Epidermal melanocyte (primary cell): ENCODE data around the gene SMIM7.
A peak's percentile ranks its signal among the peaks of the same experiment; 100 is the strongest.
"Not testable (repeated sequence)": the region's sequence is repeated elsewhere in the genome, so short reads cannot be mapped to it uniquely, and the experiment has no call there.

Experiments
- DNase-seq: peaks from one replicate; pipeline ENCODE4 v3.0.0; 2011; ENCODE audit warnings: low spot score; ENCODE audit not compliant: insufficient read length

Gene SMIM7

GRCh38 chr19:16659832-16660708 lies at the start of gene SMIM7:
Gene SMIM7, minus strand, starts transcription at chr19:16660144. Its CDS starts 34 bp downstream, at chr19:16660110.
- DNase-seq = peak; percentile 96

DNA sequence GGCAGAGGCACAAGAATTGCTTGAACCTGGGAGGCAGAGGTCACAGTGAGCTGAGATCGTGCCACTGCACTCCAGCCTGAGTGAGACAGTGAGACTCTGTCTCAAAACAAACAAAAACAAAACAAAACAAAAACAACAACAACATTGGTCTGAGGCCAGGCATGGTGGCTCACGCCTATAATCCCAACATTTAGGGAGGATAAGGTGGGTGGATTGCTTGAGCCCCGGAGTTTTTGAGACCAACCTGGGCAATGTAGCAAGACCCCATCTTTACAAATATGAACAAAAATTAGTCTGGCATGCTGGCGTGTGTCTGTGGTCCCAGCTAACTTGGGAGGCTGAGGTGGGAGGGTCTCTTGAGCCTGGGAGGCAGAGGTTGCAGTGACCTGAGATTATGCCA lies 43.7 kb upstream of the SMIM7 start:
- DNase-seq = no peak

- no peak for DNase-seq
Measured at GRCh38 chr19:16702123-16702522, 42.2 kb upstream of the SMIM7 start.

GRCh38 chr19:16698914-16699313 lies 39.0 kb upstream of the SMIM7 start:
- DNase-seq = no peak

- DNase-seq = no peak
Measured at GRCh38 chr19:16688084-16688483, 28.1 kb upstream of the SMIM7 start.

GRCh38 chr19:16684216-16684615 lies 24.3 kb upstream of the SMIM7 start:
- DNase-seq = no peak

- no peak for DNase-seq
Measured at GRCh38 chr19:16682539-16682938, 22.6 kb upstream of the SMIM7 start.

DNA sequence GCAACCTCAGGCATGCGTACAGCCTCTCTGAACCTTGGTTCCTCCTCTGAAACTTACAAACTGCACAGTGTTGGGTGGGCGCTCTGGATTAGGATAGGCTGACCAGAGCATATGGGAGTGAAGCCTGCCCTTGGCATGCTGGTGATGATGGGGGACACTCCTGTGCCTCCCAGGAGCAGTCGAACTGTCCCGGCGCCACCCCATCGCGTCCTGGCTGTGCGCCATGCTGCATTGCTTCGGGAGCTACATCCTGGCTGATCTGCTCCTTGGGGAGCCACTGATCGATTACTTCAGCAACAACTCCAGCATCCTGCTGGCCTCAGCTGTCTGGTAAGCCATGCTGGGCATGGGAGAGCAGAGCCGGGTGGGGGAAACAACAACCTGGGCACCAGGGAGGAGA lies 19.9 kb upstream of the SMIM7 start:
- no peak for DNase-seq

DNA sequence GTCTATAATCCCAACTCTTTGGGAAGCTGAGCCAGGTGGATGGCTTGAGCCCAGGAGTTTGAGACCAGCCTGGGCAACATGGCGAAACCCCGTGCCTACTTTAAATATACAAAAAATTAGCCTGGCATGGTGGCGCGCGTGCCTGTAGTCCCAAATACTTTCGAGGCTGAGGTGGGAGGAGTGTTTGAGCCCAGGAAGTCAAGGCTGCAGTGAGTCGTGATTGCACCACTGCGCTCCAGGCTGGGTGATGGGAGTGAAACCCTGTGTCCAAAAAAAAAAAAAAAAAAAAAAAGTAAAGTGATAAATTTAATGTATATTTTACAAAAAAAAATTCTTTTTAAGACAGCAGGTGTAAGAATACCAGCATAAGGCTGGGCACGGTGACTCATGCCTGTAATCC lies 18.6 kb upstream of the SMIM7 start:
- DNase-seq = no peak

GRCh38 chr19:16677055-16677454 lies 17.1 kb upstream of the SMIM7 start:
- DNase-seq = no peak

- DNase-seq = no peak
Measured at GRCh38 chr19:16676101-16676798, 16.3 kb upstream of the SMIM7 start.

DNA sequence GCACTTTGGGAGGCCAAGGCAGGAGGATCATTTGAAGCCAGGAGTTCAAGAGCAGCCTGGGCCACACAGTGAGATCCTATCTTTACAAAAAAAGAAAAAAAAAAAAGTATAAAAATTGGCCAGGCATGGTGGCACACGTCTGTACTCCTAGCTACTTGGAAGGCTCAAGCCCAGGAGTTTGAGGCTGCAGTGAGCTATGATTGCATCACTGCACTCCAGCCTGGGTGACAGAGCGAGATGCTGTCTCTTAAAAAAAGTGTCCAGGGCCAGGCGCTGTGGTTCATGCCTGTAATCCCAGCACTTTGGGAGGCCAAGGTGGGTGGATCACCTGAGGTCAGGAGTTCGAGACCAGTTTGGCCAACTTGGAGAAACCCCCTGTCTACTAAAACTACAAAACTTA lies 13.9 kb upstream of the SMIM7 start:
- DNase-seq = not testable (repeated sequence)

DNA sequence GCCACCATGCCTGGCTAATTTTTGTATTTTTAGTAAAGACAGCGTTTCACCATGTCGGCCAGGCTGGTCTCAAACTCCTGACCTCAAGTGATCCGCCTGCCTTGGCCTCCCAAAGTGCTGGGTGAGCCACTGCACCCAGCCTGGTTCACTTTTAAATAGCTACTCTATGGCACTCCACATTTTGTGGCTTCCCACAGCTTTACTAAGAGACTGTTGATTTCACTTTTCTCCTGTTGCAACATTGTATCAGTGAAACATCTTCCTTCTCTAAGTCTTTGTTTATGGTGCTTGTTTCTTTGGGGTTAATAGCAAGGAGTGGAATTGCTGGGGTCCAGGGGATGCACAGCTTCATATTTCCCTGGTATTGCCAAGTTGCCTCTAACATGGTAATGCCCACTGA lies 13.3 kb upstream of the SMIM7 start:
- DNase-seq = no peak

DNA sequence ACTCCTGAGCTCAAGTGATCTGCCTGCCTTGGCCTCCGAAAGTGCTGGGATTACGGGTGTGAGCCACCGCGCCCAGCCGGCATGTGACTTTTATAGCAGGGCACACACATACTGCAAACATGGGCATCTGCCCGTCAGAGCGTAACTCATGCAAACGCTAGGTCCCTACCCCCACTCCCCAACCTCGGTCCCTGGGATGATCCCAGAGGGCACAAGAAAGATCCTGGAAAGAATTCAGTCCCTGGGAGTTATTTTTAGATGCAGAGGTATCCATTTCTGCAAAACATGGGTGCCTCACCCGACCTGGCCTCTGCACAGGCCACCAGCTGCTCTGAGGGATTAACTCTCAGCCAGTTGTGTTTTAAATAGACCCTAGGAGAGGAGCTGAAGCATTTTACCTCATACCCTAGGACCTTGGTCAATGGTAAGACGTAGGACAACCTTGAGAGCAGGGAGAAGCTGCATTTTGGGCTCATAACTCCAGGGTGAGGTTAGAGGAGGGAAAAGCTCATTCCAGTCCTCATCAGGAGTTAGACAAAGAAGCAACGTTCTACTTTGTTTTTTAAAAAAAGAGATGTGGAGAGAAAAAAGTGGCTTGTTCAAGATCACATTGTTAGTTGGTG lies 11.8 kb upstream of the SMIM7 start:
- no peak for DNase-seq

DNA sequence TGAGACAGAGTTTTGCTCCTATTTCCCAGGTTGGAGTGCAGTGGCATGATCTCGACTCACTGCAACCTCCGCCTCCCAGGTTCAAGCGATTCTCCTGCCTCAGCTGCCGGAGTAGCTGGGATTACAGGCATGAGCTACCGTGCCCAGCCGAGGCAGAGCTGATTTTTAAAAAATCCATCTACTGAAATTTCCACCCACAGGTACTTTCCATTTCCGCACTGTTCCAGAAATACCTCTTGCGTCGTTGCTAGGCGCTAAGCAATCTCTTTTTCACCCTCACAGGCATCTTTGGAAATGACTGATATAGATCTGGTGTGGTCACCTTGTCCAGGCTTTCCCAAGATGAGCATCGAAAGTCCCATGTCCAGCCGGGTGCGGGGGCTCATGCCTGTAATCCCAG lies 10.3 kb upstream of the SMIM7 start:
- no peak for DNase-seq

- not testable (repeated sequence) for DNase-seq
Measured at GRCh38 chr19:16668702-16669101, 8.8 kb upstream of the SMIM7 start.

DNA sequence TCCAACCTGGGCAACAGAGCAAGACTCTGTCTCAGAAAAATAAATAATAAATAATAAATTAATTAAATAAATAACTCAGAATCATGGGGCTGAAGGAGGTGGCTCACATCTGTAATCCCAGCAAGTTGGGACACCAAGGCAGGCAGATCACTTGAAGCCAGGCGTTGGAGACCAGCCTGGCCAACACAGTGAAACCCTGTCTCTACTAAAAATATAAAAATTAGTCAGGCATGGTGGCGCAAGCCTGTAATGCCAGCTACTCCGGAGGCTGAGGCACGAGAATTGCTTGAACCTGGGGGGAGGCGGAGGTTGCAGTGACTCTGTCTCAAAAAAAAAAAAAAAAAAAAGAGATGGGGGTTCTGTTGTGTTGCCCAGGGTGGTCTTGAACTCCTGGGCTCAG lies 8.2 kb upstream of the SMIM7 start:
- no peak for DNase-seq

GRCh38 chr19:16661480-16662034 lies 1.6 kb upstream of the SMIM7 start:
- DNase-seq = no peak

DNA sequence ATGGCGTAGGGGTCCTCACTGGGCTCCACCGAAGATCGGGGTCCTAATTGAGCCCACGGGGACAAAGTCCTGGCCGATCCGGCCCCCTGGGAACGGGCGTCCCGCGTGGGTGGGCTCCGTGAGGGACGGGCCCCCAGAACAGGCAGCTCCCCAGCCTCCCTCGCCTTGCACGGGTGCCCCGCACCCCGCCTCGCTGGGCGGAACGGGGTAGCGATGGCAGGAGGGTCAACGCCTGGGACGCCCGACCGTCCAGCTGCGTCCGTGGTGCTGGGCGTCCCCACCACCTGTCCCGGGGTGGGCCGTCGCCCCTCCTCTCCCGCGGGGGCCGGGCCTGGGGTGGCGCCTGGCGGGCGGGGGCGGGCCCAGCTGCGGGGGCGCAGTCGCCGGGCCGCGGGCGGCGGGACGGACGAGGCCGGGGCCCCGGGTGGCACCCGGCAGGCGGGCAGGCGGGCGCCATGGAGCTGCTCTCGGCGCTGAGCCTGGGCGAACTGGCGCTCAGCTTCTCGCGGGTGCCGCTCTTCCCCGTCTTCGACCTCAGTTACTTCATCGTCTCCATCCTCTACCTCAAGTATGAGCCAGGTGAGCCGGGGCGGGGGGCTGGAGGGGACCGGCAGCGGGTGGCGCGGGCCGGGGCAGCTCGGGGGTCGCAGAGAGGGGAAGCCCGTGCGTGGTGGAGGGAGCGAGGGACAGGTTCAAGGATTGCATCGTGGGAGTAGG lies 977 bp upstream of the SMIM7 start, which contains the start of gene TMEM38A:
Gene TMEM38A, plus strand, starts transcription at position 377 of the 717 bp plus-strand sequence. Its CDS starts 79 bp downstream, at position 456.
- DNase-seq = no peak

- no peak for DNase-seq
Measured at GRCh38 chr19:16659464-16659831, 496 bp downstream of the SMIM7 start.

GRCh38 chr19:16657384-16657783 lies 2.6 kb downstream of the SMIM7 start:
- no peak for DNase-seq
